ENCODE measurements around the gene C4orf50. TPM values are rescaled to one million over a fixed set of nuclear protein-coding genes. Genes with fewer than 3 reads are reported as not detected.
A peak's percentile ranks its signal among the peaks of the same experiment; 100 is the strongest.

C4orf50 gene
- total RNA-seq, 1 donor from 2014 or later = 0.12 TPM

GRCh38 chr4:6062133-6062532, 43.9 kb upstream of the C4orf50 start:
- no peaks in the 10 kb centered on the region for H3K4me1 ChIP-seq
- no peak for DNase-seq
- H3K9me3 ChIP-seq = peaks cover 19% of the 10 kb centered on the region
- no peak overlapping the region for H3K27ac ChIP-seq
- H3K36me3 ChIP-seq = no peaks in the 10 kb centered on the region
- no peak for TF ChIP-seq CTCF (IDR thresholded peaks at IDR 0.05)
- intact Hi-C loops (cut with DNase I) = no loop called here
- no peak for ATAC-seq
- no peaks in the 10 kb centered on the region for H3K27me3 ChIP-seq
- H3K4me3 ChIP-seq = no peak overlapping the region

GRCh38 chr4:6059375-6059805, 41.2 kb upstream of the C4orf50 start:
- peaks cover 19% of the 10 kb centered on the region for H3K9me3 ChIP-seq
- H3K4me3 ChIP-seq = no peak overlapping the region
- DNase-seq (no peak), ATAC-seq (no peak)
- no peak overlapping the region for H3K27ac ChIP-seq
- no peaks in the 10 kb centered on the region for H3K36me3 ChIP-seq
- H3K4me1 ChIP-seq = no peaks in the 10 kb centered on the region
- no peaks in the 10 kb centered on the region for H3K27me3 ChIP-seq
- intact Hi-C loops (cut with DNase I) = no loop called here
- TF ChIP-seq CTCF (IDR thresholded peaks at IDR 0.05) = no peak

- no peaks in the 10 kb centered on the region for H3K4me1 ChIP-seq
- intact Hi-C loops (cut with DNase I) = no loop called here
- DNase-seq = no peak
- TF ChIP-seq CTCF (IDR thresholded peaks at IDR 0.05) = no peak
- no peaks in the 10 kb centered on the region for H3K27me3 ChIP-seq
- H3K9me3 ChIP-seq = peaks cover 19% of the 10 kb centered on the region
- no peak overlapping the region for H3K4me3 ChIP-seq
- no peak for ATAC-seq
- no peaks in the 10 kb centered on the region for H3K36me3 ChIP-seq
- H3K27ac ChIP-seq = no peak overlapping the region
These were observed 40.5 kb upstream of the C4orf50 start for GRCh38 chr4:6058531-6059374.

GRCh38 chr4:6056976-6057766, 38.9 kb upstream of the C4orf50 start:
- H3K27ac ChIP-seq = no peak overlapping the region
- H3K27me3 ChIP-seq = no peaks in the 10 kb centered on the region
- H3K36me3 ChIP-seq = no peaks in the 10 kb centered on the region
- DNase-seq (peak; percentile 57), ATAC-seq (no peak)
- intact Hi-C loops (cut with DNase I) = no loop called here
- TF ChIP-seq CTCF (IDR thresholded peaks at IDR 0.05) = no peak
- peaks cover 19% of the 10 kb centered on the region for H3K9me3 ChIP-seq
- H3K4me3 ChIP-seq = no peak overlapping the region
- H3K4me1 ChIP-seq = no peaks in the 10 kb centered on the region

GRCh38 chr4:6055436-6055835, 37.2 kb upstream of the C4orf50 start:
- ATAC-seq (no peak), DNase-seq (no peak)
- no peaks in the 10 kb centered on the region for H3K4me1 ChIP-seq
- no peak overlapping the region for H3K27ac ChIP-seq
- TF ChIP-seq CTCF (IDR thresholded peaks at IDR 0.05) = no peak
- H3K27me3 ChIP-seq = no peaks in the 10 kb centered on the region
- intact Hi-C loops (cut with DNase I) = no loop called here
- no peaks in the 10 kb centered on the region for H3K36me3 ChIP-seq
- no peak overlapping the region for H3K4me3 ChIP-seq
- H3K9me3 ChIP-seq = peaks cover 19% of the 10 kb centered on the region

Data from upper lobe of right lung (tissue), 1 donor.